B cell (primary cell): ENCODE measurements around the gene KLHL42. TPM values are rescaled to one million over a fixed set of nuclear protein-coding genes. Genes with fewer than 3 reads are reported as not detected.
"Not testable (repeated sequence)": the region's sequence is repeated elsewhere in the genome, so short reads cannot be mapped to it uniquely, and the experiment has no call there.

Experiments used
- ATAC-seq: fragments of 200-7000 bp; cut with Tn5 transposase; one replicate; pipeline ENCODE4 v1.10.0; 2021; ENCODE audit warnings: low read depth, mild to moderate bottlenecking, moderate number of reproducible peaks, moderate library complexity
- CTCF ChIA-PET: fragments of 350-600 bp; sonication (Branson Sonifier 250); formaldehyde crosslinking; loops from one replicate; lab custom pipeline; 2021; ENCODE audit warnings: antibody characterized with exemption, inconsistent platforms; lab: Charles Lee
- POLR2A ChIA-PET: fragments of 350-600 bp; sonication (Branson Sonifier 250); formaldehyde crosslinking; loops from one replicate; lab custom pipeline; 2021; ENCODE audit warnings: antibody characterized with exemption; lab: Charles Lee
- DNase-seq: peaks from one replicate; pipeline ENCODE4 v3.0.0; 2013
- H2AFZ ChIP-seq: 2 replicates; pipeline ENCODE4 v1.6.1; 2012; ENCODE audit warnings: mild to moderate bottlenecking, low read depth, low read length; ENCODE audit not compliant: insufficient read depth, poor library complexity, severe bottlenecking
- H3K27ac ChIP-seq, 2 donors: 1 replicate in 1 of 2; 2 replicates in 1 of 2; pipeline ENCODE4 v1.5.1; 2012 to 2013; ENCODE audit warnings: low read length in 2 of 2, mild to moderate bottlenecking in 2 of 2, moderate library complexity in 1 of 2
- H3K27me3 ChIP-seq, 4 experiments: fragments of 200-600 bp in 1 of 4; sonication (generic) in 1 of 4; replicated peaks in 1 of 4; 1 replicate in 2 of 4; 2 replicates in 2 of 4; pipeline versions ENCODE4 v1.6.1 to v1.7.0; 2013 to 2016; ENCODE audit warnings: low read length in 3 of 4, mild to moderate bottlenecking in 2 of 4, mixed read lengths in 1 of 4, moderate library complexity in 1 of 4; ENCODE audit not compliant: insufficient read depth in 4 of 4, control insufficient read depth in 3 of 4; ENCODE audit errors: control extremely low read depth in 1 of 4
- H3K36me3 ChIP-seq, 2 experiments: replicated peaks in 1 of 2; 1 replicate in 1 of 2; 2 replicates in 1 of 2; pipeline versions ENCODE4 v1.6.1 to v1.7.1; 2013; ENCODE audit warnings: low read length in 1 of 2; ENCODE audit not compliant: insufficient read depth in 2 of 2, control insufficient read depth in 1 of 2; ENCODE audit errors: control extremely low read depth in 1 of 2, extremely low read depth in 1 of 2
- H3K4me1 ChIP-seq, 2 donors: fragments of 200-600 bp in 1 of 2; sonication (generic) in 1 of 2; 1 replicate in 1 of 2; 2 replicates in 1 of 2; pipeline versions ENCODE4 v1.5.1 to v1.6.1; 2013 to 2017; ENCODE audit warnings: low read length in 2 of 2; ENCODE audit not compliant: control insufficient read depth in 2 of 2, insufficient read depth in 2 of 2
- H3K4me2 ChIP-seq: replicated peaks from 2 replicates; pipeline ENCODE3; 2012; ENCODE audit warnings: mild to moderate bottlenecking, low read depth, low read length; ENCODE audit not compliant: poor library complexity, severe bottlenecking
- H3K4me3 ChIP-seq, 5 experiments: fragments of 200-600 bp in 1 of 5; sonication (generic) in 1 of 5; 1 replicate in 3 of 5; 2 replicates in 2 of 5; pipeline versions ENCODE4 v1.5.1 to v1.7.0; 2011 to 2016; ENCODE audit warnings: low read length in 4 of 5, mild to moderate bottlenecking in 4 of 5, low read depth in 2 of 5, control low read depth in 1 of 5, moderate library complexity in 1 of 5; ENCODE audit not compliant: insufficient read depth in 1 of 5; ENCODE audit errors: control extremely low read depth in 1 of 5, extremely low read depth in 1 of 5
- H3K79me2 ChIP-seq: fragments of 200-600 bp; sonication (generic); one replicate; pipeline ENCODE4 v1.6.0; 2016; ENCODE audit warnings: low read length; ENCODE audit not compliant: control insufficient read depth, insufficient read depth
- H3K9ac ChIP-seq: fragments of 200-600 bp; sonication (generic); 2 replicates; pipeline ENCODE4 v1.6.1; 2017; ENCODE audit warnings: mild to moderate bottlenecking, low read length, moderate library complexity
- H3K9me3 ChIP-seq, 3 donors: one replicate each; pipeline versions ENCODE4 v1.6.1 to v1.7.1; 2013; ENCODE audit warnings: low read length in 2 of 3; ENCODE audit not compliant: control insufficient read depth in 2 of 3, insufficient read depth in 1 of 3; ENCODE audit errors: control extremely low read depth in 1 of 3
- H4K20me1 ChIP-seq: 2 replicates; pipeline ENCODE4 v1.6.0; 2012; ENCODE audit warnings: mild to moderate bottlenecking, low read length; ENCODE audit not compliant: insufficient read depth, control insufficient read depth, poor library complexity, severe bottlenecking
- H3K27ac Mint-ChIP-seq: one replicate; pipeline ENCODE4 v1.8.0; 2021; ENCODE audit warnings: mixed read lengths
- H3K27me3 Mint-ChIP-seq: one replicate; pipeline ENCODE4 v1.8.0; 2021; ENCODE audit warnings: mixed read lengths
- H3K4me1 Mint-ChIP-seq: one replicate; pipeline ENCODE4 v1.8.0; 2021; ENCODE audit warnings: mixed read lengths
- H3K4me3 Mint-ChIP-seq: one replicate; pipeline ENCODE4 v1.8.0; 2021; ENCODE audit warnings: mixed read lengths
- H3K9me3 Mint-ChIP-seq: one replicate; pipeline ENCODE4 v1.8.0; 2022; ENCODE audit warnings: mixed read lengths; ENCODE audit not compliant: insufficient read depth
- EZH2 ChIP-seq: IDR thresholded peaks from 2 replicates; pipeline ENCODE4 v1.6.1; 2012; ENCODE audit warnings: borderline replicate concordance, low read depth, mild to moderate bottlenecking, moderate library complexity, low read length; ENCODE audit not compliant: insufficient read depth, poor library complexity, severe bottlenecking
- WGBS: methylation state at CpG from one replicate; pipeline ENCODE4 v1.1.5; 2013; ENCODE audit warnings: missing lambda C conversion rate; ENCODE audit not compliant: insufficient coverage; 5-methylcytosine and 5-hydroxymethylcytosine counted together
- intact Hi-C: fragments of 100-400 bp; cut with micrococcal nuclease; formaldehyde crosslinking; loops from one replicate; pipeline ENCODE4 v1.10.0; 2022
- polyA plus RNA-seq: library from polyadenylated mRNA; depleted of rRNA; stranded (reverse); fragments of >200 nt; gene quantifications from 2 replicates; pipeline ENCODE4 v1.2.3, GENCODE V29; 2012
- total RNA-seq, 2 donors: library from RNA; stranded (reverse); fragments of 120-200 nt in 1 of 2; gene quantifications; 1 replicate in 1 of 2; 2 replicates in 1 of 2; pipeline versions ENCODE4 v1.2.3 to v1.2.4, GENCODE V29; 2013 to 2022
- TF ChIP-seq, protein P1 (sequence below): fragments of 200-600 bp; IDR thresholded peaks from one replicate; pipeline ENCODE4 v1.8.0; 2022; ENCODE audit warnings: antibody characterized with exemption, mild to moderate bottlenecking

KLHL42 gene
- total and polyA plus RNA-seq, 2 donors (not counting 1 experiment from before 2014, with no cell fraction given), result 11.5 to 20.5 TPM

DNA sequence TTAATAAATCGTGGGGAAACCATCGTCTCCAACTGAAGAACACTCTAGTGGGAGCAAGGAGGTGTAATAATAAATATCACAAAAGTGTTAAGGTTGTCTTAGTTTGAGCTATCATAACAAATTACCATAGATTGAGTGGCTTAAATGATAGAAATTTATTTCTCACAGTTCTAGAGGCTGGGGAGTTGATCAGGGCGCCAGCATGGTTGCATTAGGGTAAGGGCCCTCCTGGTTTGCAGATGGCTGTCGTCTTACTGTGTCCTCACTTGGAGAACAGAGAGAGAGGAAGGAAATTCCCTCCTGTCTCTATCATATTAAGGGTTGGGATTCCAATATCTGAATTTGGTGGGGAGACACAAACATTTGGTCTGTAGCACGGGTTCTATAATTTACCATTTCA is 36.4 kb upstream of the KLHL42 start:
- intact Hi-C loops, result no loop called here

DNA sequence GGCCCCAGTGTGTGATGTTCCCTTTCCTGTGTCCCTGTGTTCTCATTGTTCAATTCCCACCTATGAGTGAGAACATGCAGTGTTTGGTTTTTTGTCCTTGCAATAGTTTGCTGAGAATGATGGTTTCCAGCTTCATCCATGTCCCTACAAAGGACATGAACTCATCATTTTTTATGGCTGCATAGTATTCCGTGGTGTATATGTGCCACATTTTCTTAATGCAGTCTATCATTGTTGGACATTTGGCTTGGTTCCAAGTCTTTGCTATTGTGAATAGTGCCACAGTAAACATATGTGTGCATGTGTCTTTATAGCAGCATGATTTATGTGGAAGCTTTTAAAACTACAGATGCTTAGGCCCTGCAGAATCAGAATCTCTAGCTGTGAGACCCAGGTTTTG is 34.3 kb upstream of the KLHL42 start:
- H3K9me3 Mint-ChIP-seq, POLR2A ChIA-PET: not testable (repeated sequence)
- 100% methylated on average over 1 of the region's 1 CpG for WGBS

More for the DNA sequence above, 36.4 kb upstream of the KLHL42 start:
- POLR2A ChIA-PET, result no interaction called here
- no peak overlapping the region for H3K4me3 ChIP-seq
- H3K9ac ChIP-seq, result no peak overlapping the region
- DNase-seq (no peak), ATAC-seq (no peak)
- H3K36me3 ChIP-seq, result peaks cover 13 to 41% of the 10 kb centered on the region in 2 experiments
- no peaks in the 10 kb centered on the region for H4K20me1 ChIP-seq
- no peaks in the 10 kb centered on the region for H3K27me3 ChIP-seq
- no peaks in the 10 kb centered on the region for H3K27me3 Mint-ChIP-seq
- CTCF ChIA-PET, result no interaction called here
- no peak overlapping the region for H3K4me2 ChIP-seq
- WGBS, result no CpG with 5 or more reads among the region's 5 CpGs
- no peaks in the 10 kb centered on the region for H3K4me1 ChIP-seq
- no peak overlapping the region for H3K27ac ChIP-seq
- no peak overlapping the region for H2AFZ ChIP-seq
- H3K9me3 Mint-ChIP-seq, result no peaks in the 10 kb centered on the region
- no peak overlapping the region for H3K27ac Mint-ChIP-seq
- TF ChIP-seq EZH2, result no peak
- TF ChIP-seq, protein P1, sequence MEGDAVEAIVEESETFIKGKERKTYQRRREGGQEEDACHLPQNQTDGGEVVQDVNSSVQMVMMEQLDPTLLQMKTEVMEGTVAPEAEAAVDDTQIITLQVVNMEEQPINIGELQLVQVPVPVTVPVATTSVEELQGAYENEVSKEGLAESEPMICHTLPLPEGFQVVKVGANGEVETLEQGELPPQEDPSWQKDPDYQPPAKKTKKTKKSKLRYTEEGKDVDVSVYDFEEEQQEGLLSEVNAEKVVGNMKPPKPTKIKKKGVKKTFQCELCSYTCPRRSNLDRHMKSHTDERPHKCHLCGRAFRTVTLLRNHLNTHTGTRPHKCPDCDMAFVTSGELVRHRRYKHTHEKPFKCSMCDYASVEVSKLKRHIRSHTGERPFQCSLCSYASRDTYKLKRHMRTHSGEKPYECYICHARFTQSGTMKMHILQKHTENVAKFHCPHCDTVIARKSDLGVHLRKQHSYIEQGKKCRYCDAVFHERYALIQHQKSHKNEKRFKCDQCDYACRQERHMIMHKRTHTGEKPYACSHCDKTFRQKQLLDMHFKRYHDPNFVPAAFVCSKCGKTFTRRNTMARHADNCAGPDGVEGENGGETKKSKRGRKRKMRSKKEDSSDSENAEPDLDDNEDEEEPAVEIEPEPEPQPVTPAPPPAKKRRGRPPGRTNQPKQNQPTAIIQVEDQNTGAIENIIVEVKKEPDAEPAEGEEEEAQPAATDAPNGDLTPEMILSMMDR, result no peak
- no peaks in the 10 kb centered on the region for H3K9me3 ChIP-seq
- no peaks in the 10 kb centered on the region for H3K4me1 Mint-ChIP-seq
- H3K79me2 ChIP-seq, result no peaks in the 10 kb centered on the region
- H3K4me3 Mint-ChIP-seq, result no peak overlapping the region

More for the DNA sequence above, 34.3 kb upstream of the KLHL42 start:
- H3K27ac Mint-ChIP-seq, intact Hi-C loops, H3K27me3 Mint-ChIP-seq, H3K27ac ChIP-seq, H3K4me1 ChIP-seq, ATAC-seq, H3K4me1 Mint-ChIP-seq, H3K4me2 ChIP-seq, H3K27me3 ChIP-seq, DNase-seq, H3K4me3 Mint-ChIP-seq, H4K20me1 ChIP-seq, H3K9me3 ChIP-seq, H3K4me3 ChIP-seq, H3K79me2 ChIP-seq, H2AFZ ChIP-seq, H3K9ac ChIP-seq: not testable (repeated sequence)
- peaks cover 10 to 25% of the 10 kb centered on the region in 2 experiments for H3K36me3 ChIP-seq
- CTCF ChIA-PET, result interaction anchor here (0.6 to 1.5 kb wide), 3 partner anchors 35 to 193 kb away, joined by 3 read pairs; partner anchors contain the start of genes KLHL42 and MANSC4
